Measurements from ENCODE around the gene POT1. TPM values are rescaled to one million over a fixed set of nuclear protein-coding genes. Genes with fewer than 3 reads are reported as not detected.

The POT1 gene
- total RNA-seq, 1 experiment from 2014 or later, result 20.9 TPM

- CTCF ChIA-PET, result no interaction called here
- no TSS peak for BruUV-seq (replicated peaks)
Observed at GRCh38 chr7:124790645-124791044, 139.0 kb downstream of the POT1 start.

GRCh38 chr7:124785994-124786393 lies 143.6 kb downstream of the POT1 start:
- Histone ChIP-seq H3K4me3 (ENCODE audit: low read depth in 2 of 2, low read length in 2 of 2) (no peak overlapping the region), H3K36me3 (ENCODE audit: control insufficient read depth, insufficient read depth, low read length) (no peaks in the 10 kb centered on the region), H3K9me3 (ENCODE audit: control insufficient read depth, insufficient read depth, low read depth, low read length) (no peaks in the 10 kb centered on the region), H3K27me3 (ENCODE audit: control insufficient read depth, insufficient read depth, low read length) (peaks cover 2% of the 10 kb centered on the region; the same call in 1 of the 2 replicates), H3K27ac (ENCODE audit: low read length) (no peak overlapping the region), H3K4me1 (ENCODE audit: control insufficient read depth, insufficient read depth, low read length) (no peaks in the 10 kb centered on the region)
- in situ Hi-C loops (cut with HindIII; ENCODE audit: low pct_unique_long_range_greater_than_20kb, low sequenced_read_pairs), result no loop called here
- CTCF ChIA-PET, result no interaction called here
- POLR2A ChIA-PET, result interaction anchor here (0.6 kb wide), 1 partner anchor 30 kb away, joined by 5 read pairs; no protein-coding TSS in a partner anchor
- TF ChIP-seq POLR2AphosphoS5 (IDR thresholded peaks at IDR 0.05; ENCODE audit: low read depth, low read length) (no peak), CTCF (IDR thresholded peaks at IDR 0.05) (no peak), SIN3A (IDR thresholded peaks at IDR 0.05; ENCODE audit: borderline replicate concordance, insufficient read depth, low read depth, low read length) (no peak)
- no TSS peak for BruUV-seq (replicated peaks)
- ATAC-seq (no peak), DNase-seq (ENCODE audit: low read depth, low spot score) (no peak)
- intact Hi-C loops (cut with micrococcal nuclease; ENCODE audit: unreplicated experiment), result loop anchor here (1.0 kb wide), 1 partner anchor 631 kb away; no protein-coding TSS in a partner anchor

More at GRCh38 chr7:124790645-124791044, 139.0 kb downstream of the POT1 start:
- H3K27me3 ChIP-seq (ENCODE audit: control insufficient read depth, insufficient read depth, low read length), result peaks cover 2% of the 10 kb centered on the region; the same call in 1 of the 2 replicates
- POLR2A ChIA-PET, result no interaction called here
- DNase-seq (ENCODE audit: low read depth, low spot score) (no peak), ATAC-seq (no peak)
- intact Hi-C loops (cut with micrococcal nuclease; ENCODE audit: unreplicated experiment), result no loop called here
- no peak overlapping the region for H3K27ac ChIP-seq (ENCODE audit: low read length)
- in situ Hi-C loops (cut with HindIII; ENCODE audit: low pct_unique_long_range_greater_than_20kb, low sequenced_read_pairs), result no loop called here
- H3K36me3 ChIP-seq (ENCODE audit: control insufficient read depth, insufficient read depth, low read length), result no peaks in the 10 kb centered on the region
- TF ChIP-seq TCF7L2 (IDR thresholded peaks at IDR 0.05; ENCODE audit: low read depth, low read length) (no peak), SIN3A (IDR thresholded peaks at IDR 0.05; ENCODE audit: borderline replicate concordance, insufficient read depth, low read depth, low read length) (no peak), POLR2AphosphoS5 (IDR thresholded peaks at IDR 0.05; ENCODE audit: low read depth, low read length) (no peak), CTCF (IDR thresholded peaks at IDR 0.05) (no peak), REST (IDR thresholded peaks at IDR 0.05; ENCODE audit: insufficient read depth in 1 of 2, low read depth in 2 of 2, low read length in 1 of 2) (no peak)
- H3K4me3 ChIP-seq (ENCODE audit: low read depth in 2 of 2, low read length in 2 of 2), result peak overlapping the region in 1 of 2 experiments; percentile 7; a peak in 1 of 4 replicates
- no peaks in the 10 kb centered on the region for H3K9me3 ChIP-seq (ENCODE audit: control insufficient read depth, insufficient read depth, low read depth, low read length)
- no peaks in the 10 kb centered on the region for H3K4me1 ChIP-seq (ENCODE audit: control insufficient read depth, insufficient read depth, low read length)

Measured in Panc1 (cell line).